HepG2 (cell line): Measurements from ENCODE around the gene HOXA9. TPM values are rescaled to one million over a fixed set of nuclear protein-coding genes. Genes with fewer than 3 reads are reported as not detected.

ENCODE experiments used
- CREB1 ChIP-seq, 2 experiments: fragments of 450-650 bp in 1 of 2; IDR thresholded peaks; 2 replicates each; pipeline ENCODE4 v1.6.1; 2016 to 2017; ENCODE audit warnings: control low read depth in 1 of 2, mild to moderate bottlenecking in 1 of 2, missing compliant biosample characterization in 1 of 2, missing genetic modification characterization in 1 of 2
- ETV5 ChIP-seq: IDR thresholded peaks from 2 replicates; pipeline ENCODE4 v1.6.1; 2018; ENCODE audit warnings: missing biosample characterization, missing genetic modification reagents, inconsistent platforms, borderline replicate concordance
- FOSL2 ChIP-seq: sonication (generic); formaldehyde crosslinking; IDR thresholded peaks from 2 replicates; pipeline ENCODE4 v1.4.0; 2020; ENCODE audit warnings: missing genetic modification reagents
- GATAD2A ChIP-seq: IDR thresholded peaks from 2 replicates; pipeline ENCODE4 v1.6.1; 2016
- GTF3A ChIP-seq: sonication (generic); formaldehyde crosslinking; conservative IDR thresholded peaks from 2 replicates; pipeline ENCODE4 v1.4.0; 2020; ENCODE audit warnings: mild to moderate bottlenecking, missing genetic modification reagents
- HHEX ChIP-seq: IDR thresholded peaks from 2 replicates; pipeline ENCODE4 v1.6.1; 2016; ENCODE audit warnings: control low read depth
- ISX ChIP-seq: sonication (generic); formaldehyde crosslinking; conservative IDR thresholded peaks from 2 replicates; pipeline ENCODE4 v1.5.0; 2020; ENCODE audit warnings: missing genetic modification reagents
- JARID2 ChIP-seq: sonication (generic); formaldehyde crosslinking; IDR thresholded peaks from 2 replicates; pipeline ENCODE4 v1.8.1; 2023; ENCODE audit warnings: missing genetic modification reagents, inconsistent platforms; ENCODE audit not compliant: insufficient replicate concordance
- JDP2 ChIP-seq: sonication (generic); formaldehyde crosslinking; IDR thresholded peaks from 2 replicates; pipeline ENCODE4 v1.8.1; 2022; ENCODE audit warnings: missing genetic modification reagents, borderline replicate concordance
- MEF2D ChIP-seq: sonication (generic); formaldehyde crosslinking; IDR thresholded peaks from 2 replicates; pipeline ENCODE4 v1.5.1; 2020; ENCODE audit warnings: mild to moderate bottlenecking, missing genetic modification reagents
- NCOR1 ChIP-seq: fragments of 200-600 bp; sonication (generic); IDR thresholded peaks from 2 replicates; pipeline ENCODE4 v1.7.0; 2017; ENCODE audit warnings: antibody characterized with exemption, low read length, borderline replicate concordance
- NPAS2 ChIP-seq: sonication (generic); formaldehyde crosslinking; IDR thresholded peaks from 2 replicates; pipeline ENCODE4 v1.8.0; 2022; ENCODE audit warnings: mild to moderate bottlenecking, missing genetic modification reagents, borderline replicate concordance
- PHF5A ChIP-seq: IDR thresholded peaks from one replicate; pipeline ENCODE4 v1.6.1; 2018; ENCODE audit warnings: low read depth, missing genetic modification reagents; ENCODE audit not compliant: unreplicated experiment
- RELA ChIP-seq: sonication (generic); formaldehyde crosslinking; IDR thresholded peaks from 2 replicates; pipeline ENCODE4 v1.4.0; 2020; ENCODE audit warnings: missing genetic modification reagents
- SAFB2 ChIP-seq: sonication (generic); formaldehyde crosslinking; IDR thresholded peaks from 2 replicates; pipeline ENCODE4 v1.5.1; 2020; ENCODE audit warnings: missing genetic modification reagents, low read depth, mild to moderate bottlenecking, borderline replicate concordance
- SIN3A ChIP-seq: IDR thresholded peaks from 2 replicates; pipeline ENCODE4 v1.6.1; 2011; ENCODE audit warnings: low read depth, mild to moderate bottlenecking, control low read depth, low read length, borderline replicate concordance
- TGIF2 ChIP-seq: IDR thresholded peaks from 2 replicates; pipeline ENCODE4 v1.6.1; 2016; ENCODE audit warnings: control low read depth, missing compliant biosample characterization
- ZBTB39 ChIP-seq: sonication (generic); formaldehyde crosslinking; IDR thresholded peaks from 2 replicates; pipeline ENCODE4 v1.5.0; 2020; ENCODE audit warnings: missing genetic modification reagents
- ZNF20 ChIP-seq: sonication (generic); formaldehyde crosslinking; IDR thresholded peaks from 2 replicates; pipeline ENCODE4 v1.4.0; 2020; ENCODE audit warnings: mild to moderate bottlenecking, moderate library complexity, missing genetic modification reagents
- ZNF3 ChIP-seq: IDR thresholded peaks from 2 replicates; pipeline ENCODE4 v1.7.0; 2017; ENCODE audit warnings: inconsistent platforms
- ZNF329 ChIP-seq: sonication (generic); formaldehyde crosslinking; IDR thresholded peaks from 2 replicates; pipeline ENCODE4 v1.9.0; 2021; ENCODE audit warnings: low read depth, mild to moderate bottlenecking, missing genetic modification reagents
- ZNF598 ChIP-seq: sonication (generic); formaldehyde crosslinking; IDR thresholded peaks from 2 replicates; pipeline ENCODE4 v1.5.1; 2020; ENCODE audit warnings: mild to moderate bottlenecking, missing genetic modification reagents, borderline replicate concordance
- ZNF605 ChIP-seq: sonication (generic); formaldehyde crosslinking; IDR thresholded peaks from 2 replicates; pipeline ENCODE4 v1.8.0; 2022; ENCODE audit warnings: mild to moderate bottlenecking, missing genetic modification reagents
- ZNF816 ChIP-seq: sonication (generic); formaldehyde crosslinking; IDR thresholded peaks from 2 replicates; pipeline ENCODE4 v1.8.0; 2022; ENCODE audit warnings: missing genetic modification reagents, mild to moderate bottlenecking, borderline replicate concordance
- ZSCAN31 ChIP-seq: sonication (generic); formaldehyde crosslinking; IDR thresholded peaks from 2 replicates; pipeline ENCODE4 v1.5.0; 2020; ENCODE audit warnings: low read depth, mild to moderate bottlenecking, missing genetic modification reagents
- polyA plus RNA-seq, 8 experiments: library from polyadenylated mRNA; depleted of rRNA in 3 of 8; stranded (reverse) in 7 of 8; unstranded in 1 of 8; fragments of >200 nt; fragmentation: Illumina TruSeq in 4 of 8; extraction: Trizol in 4 of 8; gene quantifications; 2 replicates each; pipeline versions ENCODE4 v1.2.1 to v1.2.3, GENCODE V29; 2011 to 2016; ENCODE audit warnings: low read depth in 4 of 8, missing spikeins in 1 of 8, mixed read lengths in 1 of 8; ENCODE audit not compliant: insufficient read depth in 1 of 8
- total RNA-seq, 5 experiments: library from RNA; depleted of rRNA; stranded (reverse); fragments of >200 nt; fragmentation: Illumina TruSeq; extraction: Trizol; gene quantifications; 2 replicates each; pipeline ENCODE4 v1.2.3, GENCODE V29; 2016; ENCODE audit warnings: low read depth in 1 of 5
- TF ChIP-seq, protein P1 (sequence below): sonication (generic); formaldehyde crosslinking; IDR thresholded peaks from 2 replicates; pipeline ENCODE4 v1.4.0; 2020; ENCODE audit warnings: missing genetic modification reagents

HOXA9 gene
- total and polyA plus RNA-seq, 2 of the 13 experiments (the other 11 are each of a cell fraction or from before 2014, with no cell fraction given), result not detected

- no peak for TF ChIP-seq NCOR1
- TF ChIP-seq MEF2D (CRISPR knock-in tag), result no peak
- TF ChIP-seq PHF5A, result no peak
- TF ChIP-seq ZNF20 (CRISPR knock-in tag), result no peak
- no peak for TF ChIP-seq ZNF816
- TF ChIP-seq CREB1 (IDR thresholded peaks at IDR 0.05), result no peak
- TF ChIP-seq CREB1 (CRISPR knock-in tag; IDR thresholded peaks at IDR 0.05), result no peak
- no peak for TF ChIP-seq ZBTB39
- no peak for TF ChIP-seq ETV5
- no peak for TF ChIP-seq RELA (CRISPR knock-in tag)
- no peak for TF ChIP-seq JDP2 (CRISPR knock-in tag)
- TF ChIP-seq ISX, result no peak
- TF ChIP-seq ZNF329 (CRISPR knock-in tag), result no peak
- no peak for TF ChIP-seq SAFB2
- no peak for TF ChIP-seq NPAS2 (CRISPR knock-in tag)
- TF ChIP-seq ZNF598 (CRISPR knock-in tag), result no peak
- no peak for TF ChIP-seq ZNF605 (CRISPR knock-in tag)
- no peak; the same call in 1 of the 2 replicates for TF ChIP-seq TGIF2
- no peak for TF ChIP-seq ZNF3 (CRISPR knock-in tag)
- TF ChIP-seq FOSL2, result peak; percentile 13; the same call in 1 of the 2 replicates
- no peak for TF ChIP-seq ZSCAN31 (CRISPR knock-in tag)
- TF ChIP-seq GATAD2A (CRISPR knock-in tag), result peak; percentile 31; the same call in 1 of the 2 replicates
- TF ChIP-seq GTF3A (CRISPR knock-in tag), result no peak
- no peak for TF ChIP-seq JARID2 (CRISPR knock-in tag)
- TF ChIP-seq, protein P1, sequence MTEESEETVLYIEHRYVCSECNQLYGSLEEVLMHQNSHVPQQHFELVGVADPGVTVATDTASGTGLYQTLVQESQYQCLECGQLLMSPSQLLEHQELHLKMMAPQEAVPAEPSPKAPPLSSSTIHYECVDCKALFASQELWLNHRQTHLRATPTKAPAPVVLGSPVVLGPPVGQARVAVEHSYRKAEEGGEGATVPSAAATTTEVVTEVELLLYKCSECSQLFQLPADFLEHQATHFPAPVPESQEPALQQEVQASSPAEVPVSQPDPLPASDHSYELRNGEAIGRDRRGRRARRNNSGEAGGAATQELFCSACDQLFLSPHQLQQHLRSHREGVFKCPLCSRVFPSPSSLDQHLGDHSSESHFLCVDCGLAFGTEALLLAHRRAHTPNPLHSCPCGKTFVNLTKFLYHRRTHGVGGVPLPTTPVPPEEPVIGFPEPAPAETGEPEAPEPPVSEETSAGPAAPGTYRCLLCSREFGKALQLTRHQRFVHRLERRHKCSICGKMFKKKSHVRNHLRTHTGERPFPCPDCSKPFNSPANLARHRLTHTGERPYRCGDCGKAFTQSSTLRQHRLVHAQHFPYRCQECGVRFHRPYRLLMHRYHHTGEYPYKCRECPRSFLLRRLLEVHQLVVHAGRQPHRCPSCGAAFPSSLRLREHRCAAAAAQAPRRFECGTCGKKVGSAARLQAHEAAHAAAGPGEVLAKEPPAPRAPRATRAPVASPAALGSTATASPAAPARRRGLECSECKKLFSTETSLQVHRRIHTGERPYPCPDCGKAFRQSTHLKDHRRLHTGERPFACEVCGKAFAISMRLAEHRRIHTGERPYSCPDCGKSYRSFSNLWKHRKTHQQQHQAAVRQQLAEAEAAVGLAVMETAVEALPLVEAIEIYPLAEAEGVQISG (CRISPR knock-in tag), result 0 out of 2 replicates have a peak, but pooled peaks have one; percentile 7
- no peak for TF ChIP-seq SIN3A
- TF ChIP-seq HHEX (CRISPR knock-in tag), result no peak
Observed at GRCh38 chr7:27123007-27123476, 42.3 kb downstream of the HOXA9 start (continued).
